ENCODE data around the gene TOMM20.

Gene TOMM20

DNA sequence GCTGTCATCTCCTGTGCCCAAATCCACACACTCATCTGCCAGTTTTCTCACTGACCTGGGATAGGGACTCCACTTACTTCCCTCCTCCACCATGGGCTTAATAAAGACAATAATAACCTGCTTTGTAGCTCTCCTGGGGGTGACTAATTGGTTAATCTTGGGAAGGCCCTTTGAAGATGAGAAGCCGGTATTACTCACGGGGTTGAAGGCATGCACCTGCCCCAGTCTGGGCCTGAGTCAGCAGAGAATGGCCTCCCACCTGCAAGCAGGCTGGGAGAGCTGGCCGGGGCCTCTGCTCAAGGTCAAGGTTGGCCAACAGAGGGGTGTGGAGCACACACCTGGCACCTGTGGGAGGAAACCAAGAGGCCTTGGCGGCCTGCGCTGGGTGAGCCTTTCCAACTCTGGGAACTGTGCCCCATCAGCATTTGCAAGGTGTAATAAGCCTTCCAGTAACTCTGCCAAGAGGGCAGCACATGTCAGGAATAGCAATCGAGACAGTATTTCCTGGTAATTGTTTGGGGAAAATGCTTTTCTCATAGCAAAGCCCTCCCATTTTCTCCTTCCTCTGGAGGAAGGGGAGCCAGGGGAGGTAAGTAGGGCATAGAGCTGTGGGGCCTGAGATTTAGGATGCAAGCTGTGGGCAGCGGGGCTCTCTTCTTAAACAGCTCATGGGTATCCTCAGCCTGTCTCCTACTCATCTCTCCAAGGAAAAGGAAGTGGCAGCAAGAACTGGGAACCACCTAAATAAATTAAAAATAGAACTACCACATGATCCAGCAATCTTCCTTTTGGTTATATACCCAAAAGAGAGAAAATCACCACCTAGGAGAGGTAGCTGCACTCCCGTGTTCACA, 49.0 kb downstream of the TOMM20 start:
- H3K4me3 Mint-ChIP-seq = no peak overlapping the region
- peaks cover 37% of the 10 kb centered on the region for H3K4me1 Mint-ChIP-seq
- TF ChIP-seq, protein P1, sequence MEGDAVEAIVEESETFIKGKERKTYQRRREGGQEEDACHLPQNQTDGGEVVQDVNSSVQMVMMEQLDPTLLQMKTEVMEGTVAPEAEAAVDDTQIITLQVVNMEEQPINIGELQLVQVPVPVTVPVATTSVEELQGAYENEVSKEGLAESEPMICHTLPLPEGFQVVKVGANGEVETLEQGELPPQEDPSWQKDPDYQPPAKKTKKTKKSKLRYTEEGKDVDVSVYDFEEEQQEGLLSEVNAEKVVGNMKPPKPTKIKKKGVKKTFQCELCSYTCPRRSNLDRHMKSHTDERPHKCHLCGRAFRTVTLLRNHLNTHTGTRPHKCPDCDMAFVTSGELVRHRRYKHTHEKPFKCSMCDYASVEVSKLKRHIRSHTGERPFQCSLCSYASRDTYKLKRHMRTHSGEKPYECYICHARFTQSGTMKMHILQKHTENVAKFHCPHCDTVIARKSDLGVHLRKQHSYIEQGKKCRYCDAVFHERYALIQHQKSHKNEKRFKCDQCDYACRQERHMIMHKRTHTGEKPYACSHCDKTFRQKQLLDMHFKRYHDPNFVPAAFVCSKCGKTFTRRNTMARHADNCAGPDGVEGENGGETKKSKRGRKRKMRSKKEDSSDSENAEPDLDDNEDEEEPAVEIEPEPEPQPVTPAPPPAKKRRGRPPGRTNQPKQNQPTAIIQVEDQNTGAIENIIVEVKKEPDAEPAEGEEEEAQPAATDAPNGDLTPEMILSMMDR (IDR thresholded peaks at IDR 0.05) = no peak
- H3K9me3 Mint-ChIP-seq = no peaks in the 10 kb centered on the region
- peaks cover 9% of the 10 kb centered on the region for H3K27me3 Mint-ChIP-seq (ENCODE audit: low read depth, poor library complexity)
- no peak for DNase-seq
- H3K36me3 Mint-ChIP-seq (ENCODE audit: low read depth) = no peaks in the 10 kb centered on the region
- peak overlapping the region; percentile 2 for H3K27ac Mint-ChIP-seq

DNA sequence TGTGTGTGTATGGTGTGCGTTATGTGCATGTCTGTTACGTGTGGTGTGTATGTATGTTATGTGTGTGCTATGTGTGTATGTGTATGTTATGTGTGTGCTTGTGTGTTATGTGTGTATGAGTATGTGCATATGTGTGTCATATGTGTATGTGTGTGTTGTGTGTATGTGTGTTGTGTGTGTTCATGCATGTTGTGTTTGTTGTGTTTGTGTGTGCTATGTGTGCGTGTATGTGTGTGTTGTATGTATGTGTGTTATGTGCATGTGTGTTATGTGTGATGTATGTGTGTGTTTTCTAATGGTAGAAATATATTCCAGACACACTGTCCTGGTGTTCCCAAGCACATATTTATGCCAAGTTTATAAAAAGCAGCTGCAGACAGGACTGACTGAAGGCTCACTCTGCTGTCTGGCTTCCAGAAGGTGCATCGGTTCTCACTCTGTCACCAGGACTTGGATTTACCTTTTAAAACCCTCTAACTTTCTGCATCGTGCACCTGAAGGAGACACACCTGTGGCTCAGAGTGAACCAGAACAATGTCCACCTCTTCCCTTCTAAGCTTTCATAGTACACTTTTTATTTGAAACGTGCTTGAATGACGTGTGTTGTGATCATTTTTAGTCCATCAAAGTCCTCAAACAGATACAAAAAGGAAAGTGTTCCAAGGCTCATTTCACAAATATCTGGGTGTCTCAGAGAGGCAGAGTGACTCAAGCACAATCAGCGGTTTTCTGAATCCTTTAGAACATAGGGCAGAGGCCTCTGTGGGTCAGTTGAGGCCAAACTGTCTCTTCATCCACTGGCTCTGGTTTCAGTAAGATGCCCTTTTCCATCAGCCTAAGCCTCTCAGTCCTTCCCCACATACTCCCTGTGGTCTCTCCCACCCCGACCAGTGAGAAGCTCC, 49.9 kb downstream of the TOMM20 start:
- TF ChIP-seq, protein P1 (IDR thresholded peaks at IDR 0.05) = no peak
- DNase-seq = no peak
- Mint-ChIP-seq H3K27ac (no peak overlapping the region), H3K27me3 (ENCODE audit: low read depth, poor library complexity) (peaks cover 7% of the 10 kb centered on the region), H3K9me3 (no peaks in the 10 kb centered on the region), H3K36me3 (ENCODE audit: low read depth) (no peaks in the 10 kb centered on the region), H3K4me3 (no peak overlapping the region), H3K4me1 (peaks cover 37% of the 10 kb centered on the region)

DNA sequence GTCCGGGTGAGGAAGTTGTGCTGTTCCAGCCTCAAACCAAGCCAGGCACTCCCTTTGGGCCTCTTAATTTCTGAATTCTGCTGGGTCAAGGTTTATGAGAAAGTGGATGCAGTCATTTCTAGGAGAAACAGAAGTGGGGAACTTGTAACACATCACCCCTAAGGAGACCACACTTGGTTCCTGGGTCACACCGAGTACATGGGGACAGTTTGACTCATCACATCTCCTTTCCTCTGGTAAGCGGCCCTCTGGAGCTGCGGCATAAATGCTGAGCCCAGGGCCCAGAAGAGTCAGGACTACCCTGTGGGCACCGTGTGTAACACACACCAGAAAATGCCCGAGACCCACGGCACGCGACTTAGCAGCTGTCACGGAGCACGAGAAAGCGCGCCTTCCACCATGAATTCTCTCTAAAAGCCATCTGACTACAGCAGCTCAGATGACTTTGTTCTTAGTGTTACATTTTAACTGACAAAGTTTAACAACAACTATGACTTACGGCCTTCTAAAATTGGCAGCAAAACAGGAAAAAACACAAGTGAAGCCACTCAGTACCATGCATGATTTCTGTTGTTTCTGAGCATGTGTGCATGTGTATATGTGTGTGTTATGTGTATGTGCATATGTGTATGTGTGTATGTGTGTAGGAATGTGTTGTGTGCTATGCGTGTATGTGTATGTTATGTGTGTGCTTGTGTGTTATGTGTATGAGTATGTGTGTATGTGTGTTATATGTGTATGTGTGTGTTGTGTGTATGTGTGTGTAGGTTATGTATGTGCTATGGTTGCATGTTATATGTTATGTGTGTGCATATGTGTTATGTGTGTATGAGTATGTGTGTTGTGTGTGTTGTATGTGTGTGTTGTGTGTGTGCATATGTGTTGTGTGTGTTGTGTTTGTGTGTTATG, 50.8 kb downstream of the TOMM20 start:
- Mint-ChIP-seq H3K4me1 (peaks cover 33% of the 10 kb centered on the region), H3K9me3 (no peaks in the 10 kb centered on the region), H3K27ac (no peak overlapping the region), H3K4me3 (no peak overlapping the region), H3K36me3 (ENCODE audit: low read depth) (no peaks in the 10 kb centered on the region), H3K27me3 (ENCODE audit: low read depth, poor library complexity) (peaks cover 7% of the 10 kb centered on the region)
- TF ChIP-seq, protein P1 (IDR thresholded peaks at IDR 0.05) = no peak
- no peak for DNase-seq

DNA sequence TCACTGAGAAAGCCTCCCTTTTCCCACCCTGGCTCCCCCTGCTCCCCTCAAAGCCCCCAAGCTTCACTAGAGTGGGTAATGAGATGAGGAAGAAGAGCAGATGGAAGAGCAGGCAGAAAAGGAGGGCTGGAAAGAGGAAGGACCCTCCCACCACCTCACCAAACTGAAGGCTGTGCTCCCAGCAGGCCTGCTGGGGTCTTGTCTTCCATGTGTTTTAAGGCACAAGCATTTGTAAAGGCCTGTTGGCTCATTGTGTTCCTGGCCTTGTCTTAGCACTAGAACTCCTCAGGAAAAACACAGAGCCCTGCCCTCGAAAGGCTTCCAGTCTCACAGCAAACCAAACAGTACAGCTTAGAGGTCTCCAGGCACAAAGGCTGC, 51.5 kb downstream of the TOMM20 start:
- no peaks in the 10 kb centered on the region for H3K9me3 Mint-ChIP-seq
- DNase-seq = no peak
- no peaks in the 10 kb centered on the region for H3K36me3 Mint-ChIP-seq (ENCODE audit: low read depth)
- H3K4me3 Mint-ChIP-seq = no peak overlapping the region
- H3K27me3 Mint-ChIP-seq (ENCODE audit: low read depth, poor library complexity) = peaks cover 7% of the 10 kb centered on the region
- H3K27ac Mint-ChIP-seq = no peak overlapping the region
- H3K4me1 Mint-ChIP-seq = peaks cover 35% of the 10 kb centered on the region
- TF ChIP-seq, protein P1 (IDR thresholded peaks at IDR 0.05) = no peak

DNA sequence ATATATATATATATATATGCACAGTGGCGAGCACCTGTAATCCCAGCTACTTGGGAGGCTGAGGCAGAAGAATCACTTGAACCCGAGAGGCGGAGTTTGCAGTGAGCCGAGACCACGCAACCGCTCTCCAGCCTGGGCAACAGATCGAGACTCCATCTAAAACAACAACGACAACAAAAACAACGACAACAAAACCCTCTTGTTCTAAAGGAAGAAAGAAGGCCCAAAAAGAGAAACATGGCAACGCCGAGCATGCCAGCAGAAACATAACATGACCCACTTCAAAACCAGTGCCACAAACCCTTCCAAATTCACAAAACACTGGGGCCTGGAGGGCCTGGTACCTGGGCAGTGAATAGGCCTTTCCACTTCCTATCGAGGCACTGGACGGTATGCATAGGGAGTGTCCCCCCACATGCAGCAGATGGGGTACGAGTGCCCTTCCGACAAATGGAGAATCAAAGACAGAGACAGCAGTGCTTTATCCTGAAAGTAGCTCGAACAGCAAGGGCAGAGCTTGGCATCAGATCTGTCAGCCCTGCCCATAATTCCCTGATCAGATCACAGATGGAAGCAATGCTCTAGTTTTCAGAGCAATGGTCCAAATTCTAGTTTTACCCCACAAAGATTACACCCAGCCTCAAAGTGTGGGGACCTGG, 52.0 kb downstream of the TOMM20 start:
- Mint-ChIP-seq H3K9me3 (no peaks in the 10 kb centered on the region), H3K36me3 (ENCODE audit: low read depth) (no peaks in the 10 kb centered on the region), H3K27me3 (ENCODE audit: low read depth, poor library complexity) (peaks cover 7% of the 10 kb centered on the region), H3K4me1 (peaks cover 39% of the 10 kb centered on the region), H3K4me3 (no peak overlapping the region), H3K27ac (no peak overlapping the region)
- DNase-seq = no peak
- TF ChIP-seq, protein P1 (IDR thresholded peaks at IDR 0.05) = no peak
